GM21528 (cell line): ENCODE measurements around the gene VAV2.
A peak's percentile ranks its signal among the peaks of the same experiment; 100 is the strongest.

Experiments used
- ATAC-seq: cut with Tn5 transposase; IDR thresholded peaks from one replicate; pipeline ENCODE4 v1.9.1; 2021; ENCODE audit warnings: mild to moderate bottlenecking, moderate library complexity; ENCODE audit not compliant: unreplicated experiment, low FRiP score

VAV2 gene

DNA sequence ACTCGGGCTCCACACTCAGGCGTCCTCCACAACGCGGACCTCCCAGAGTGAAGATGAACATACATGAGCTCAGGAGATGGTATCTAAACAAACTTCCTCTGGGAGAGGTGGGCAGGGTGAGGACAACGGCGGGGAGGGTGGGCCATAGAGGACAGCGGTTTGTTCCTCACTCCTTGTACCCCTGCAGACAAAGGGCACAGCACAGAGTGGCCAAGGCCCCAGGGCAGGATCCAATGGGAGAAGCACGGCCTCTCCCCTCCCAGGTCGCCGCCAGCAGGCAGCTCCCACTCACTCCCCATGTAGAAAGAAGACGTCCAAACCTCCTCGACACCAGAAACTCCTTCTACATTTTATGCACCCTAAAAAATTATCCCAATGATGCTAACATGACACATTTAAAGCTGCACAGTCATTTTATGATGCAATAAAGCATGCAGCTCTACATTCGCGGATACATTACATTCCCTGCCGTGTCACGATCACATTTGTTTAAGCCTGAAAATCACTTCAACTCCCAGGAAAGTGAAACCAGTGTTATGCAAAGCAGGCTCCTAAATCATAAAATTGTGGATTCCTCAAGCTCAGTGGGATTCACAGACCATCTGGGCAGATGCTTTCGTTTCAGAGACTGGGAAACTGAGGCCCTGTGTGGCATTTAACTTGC lies 166.4 kb downstream of the VAV2 start:
- ATAC-seq: no peak

- no peak for ATAC-seq
Measured at GRCh38 chr9:133824802-133825186, 167.3 kb downstream of the VAV2 start.

DNA sequence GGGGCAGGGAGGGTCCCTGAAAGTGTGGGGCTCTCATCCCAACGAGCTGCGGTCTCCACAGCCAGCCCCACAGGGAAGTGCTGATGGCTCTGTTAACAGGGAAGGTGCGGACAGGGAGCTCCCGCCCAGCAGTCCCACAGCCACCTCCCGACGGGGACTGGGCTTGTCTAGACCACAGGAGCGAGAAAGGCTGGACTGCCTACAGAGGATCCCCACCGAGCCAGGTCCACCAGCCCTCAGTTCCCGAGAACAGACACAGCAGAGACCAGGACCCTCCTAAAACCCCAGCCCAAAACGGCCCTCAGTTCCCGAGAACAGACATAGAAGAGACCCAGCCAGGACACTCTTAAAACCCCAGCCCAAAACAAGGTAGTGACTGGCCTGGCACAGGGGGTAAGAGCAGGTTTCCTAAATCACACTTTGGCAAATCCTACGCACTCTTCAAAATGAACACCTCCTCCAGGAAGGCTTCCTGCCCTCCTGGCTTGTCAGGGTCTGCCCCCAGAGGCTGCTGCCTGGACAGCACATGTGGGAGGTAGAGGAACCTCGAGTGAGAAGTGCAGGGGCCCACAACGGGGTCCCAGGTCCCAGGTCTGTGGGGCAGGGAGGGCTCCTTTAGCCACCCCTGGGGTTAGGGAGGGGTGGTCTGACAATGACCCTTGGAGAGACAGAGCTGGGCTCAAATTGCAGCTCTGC lies 167.9 kb downstream of the VAV2 start:
- ATAC-seq: no peak

DNA sequence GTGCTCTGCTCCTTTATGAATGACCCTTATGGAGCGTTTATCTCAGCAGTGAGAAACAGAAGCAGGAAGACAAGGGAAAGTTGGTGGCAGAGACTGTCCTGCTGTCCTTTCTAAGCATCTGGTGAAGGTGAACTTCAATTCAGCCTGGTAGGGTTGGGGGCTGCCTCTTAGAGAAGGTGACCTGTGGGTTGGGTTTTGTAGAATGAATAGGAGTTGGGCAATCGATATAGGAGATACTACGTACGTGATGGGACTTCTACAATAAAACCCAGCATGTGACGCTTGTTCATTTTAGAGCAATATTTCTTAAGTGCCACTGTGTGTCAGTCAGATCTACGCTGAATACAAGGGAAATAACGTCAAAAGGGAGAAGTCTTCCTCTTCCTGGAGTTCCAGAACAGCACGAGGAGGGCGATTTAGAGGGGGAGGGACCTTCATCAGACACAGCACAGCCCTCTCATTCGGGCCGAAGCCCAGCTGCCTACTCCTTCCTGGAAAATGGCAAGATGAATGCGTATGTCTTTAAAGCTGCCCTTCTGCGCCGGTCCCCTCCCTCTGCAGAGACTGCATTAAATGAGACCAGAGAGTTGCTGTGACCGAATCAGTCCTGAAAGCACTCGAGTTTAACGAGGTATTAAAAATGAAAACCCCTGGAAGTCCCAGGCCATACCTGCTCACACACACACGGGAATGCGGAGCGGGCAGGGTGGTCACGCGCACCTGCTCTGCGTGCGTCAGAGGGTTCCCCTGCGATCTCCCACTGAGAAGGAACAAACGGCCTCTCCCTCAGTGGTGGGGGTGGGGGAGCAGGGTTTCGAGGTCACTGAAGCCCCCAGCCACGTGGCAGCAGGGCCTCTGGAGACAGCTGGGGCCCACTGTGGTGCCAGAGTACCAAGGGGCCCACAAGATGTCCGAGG lies 168.7 kb downstream of the VAV2 start:
- ATAC-seq: no peak

GRCh38 chr9:133822430-133823065 lies 169.6 kb downstream of the VAV2 start:
- ATAC-seq: peak; percentile 43

DNA sequence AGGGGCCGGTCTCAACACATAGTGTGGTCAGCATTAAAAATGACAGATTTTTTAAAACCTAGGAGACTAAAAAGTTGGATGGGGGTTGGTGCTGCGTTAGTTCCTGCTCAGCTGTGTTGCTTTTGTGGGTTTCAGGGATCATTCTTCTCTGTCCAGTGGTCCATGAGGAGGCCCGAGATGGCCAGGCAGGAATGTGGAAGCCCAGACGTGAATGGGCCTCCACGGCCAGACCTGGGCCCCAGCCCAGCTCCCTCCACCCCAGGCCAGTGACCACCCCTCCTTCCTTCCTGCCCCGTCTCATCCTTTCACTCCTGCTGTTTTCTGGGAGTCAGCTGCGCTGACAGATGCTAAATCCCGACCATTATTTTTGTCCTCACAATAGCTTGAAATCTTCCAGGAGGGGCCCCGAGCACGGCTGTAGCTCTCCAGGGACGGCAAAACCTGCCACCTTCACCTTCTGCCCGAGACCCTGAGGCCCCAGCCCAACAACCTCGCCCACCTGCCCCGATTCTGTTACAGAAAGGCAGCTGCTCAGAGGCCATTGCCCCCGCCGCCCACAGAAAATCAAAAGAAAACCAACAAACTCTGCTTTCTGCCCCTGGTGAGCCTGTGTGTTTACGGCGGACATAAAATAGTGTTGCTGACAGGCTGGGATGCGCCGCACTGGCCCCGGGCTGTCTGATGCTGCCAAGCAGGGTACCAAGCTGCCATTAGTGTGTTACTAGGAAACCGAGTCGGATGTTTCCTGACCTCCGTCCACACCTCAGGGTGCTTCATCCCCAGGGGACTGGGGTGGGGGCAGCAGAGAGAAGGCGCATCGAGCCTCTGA lies 170.3 kb downstream of the VAV2 start:
- peak; percentile 26 for ATAC-seq

GRCh38 chr9:133819923-133820322 lies 172.2 kb downstream of the VAV2 start:
- ATAC-seq: no peak

GRCh38 chr9:133818444-133818843 lies 173.7 kb downstream of the VAV2 start:
- ATAC-seq: no peak

DNA sequence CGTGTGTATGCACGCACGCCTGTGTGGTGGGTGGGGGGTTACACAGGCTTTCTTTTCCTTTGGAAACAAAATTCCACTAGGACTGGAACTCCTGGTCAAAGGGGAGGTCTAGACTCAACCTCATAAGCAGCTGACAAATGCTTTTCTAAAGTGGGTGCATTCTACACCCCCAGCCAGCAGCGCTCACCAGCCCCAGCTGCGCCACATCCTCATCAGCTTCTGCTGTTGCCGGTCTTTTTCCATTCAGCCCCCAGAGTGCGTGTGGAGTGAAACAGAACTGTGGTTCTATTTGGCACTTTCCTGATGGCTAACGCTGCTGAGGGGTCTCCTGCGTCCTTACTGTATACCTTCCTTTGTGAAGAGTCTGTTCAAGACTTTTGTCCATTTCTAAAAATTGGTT lies 176.3 kb downstream of the VAV2 start:
- ATAC-seq: no peak

DNA sequence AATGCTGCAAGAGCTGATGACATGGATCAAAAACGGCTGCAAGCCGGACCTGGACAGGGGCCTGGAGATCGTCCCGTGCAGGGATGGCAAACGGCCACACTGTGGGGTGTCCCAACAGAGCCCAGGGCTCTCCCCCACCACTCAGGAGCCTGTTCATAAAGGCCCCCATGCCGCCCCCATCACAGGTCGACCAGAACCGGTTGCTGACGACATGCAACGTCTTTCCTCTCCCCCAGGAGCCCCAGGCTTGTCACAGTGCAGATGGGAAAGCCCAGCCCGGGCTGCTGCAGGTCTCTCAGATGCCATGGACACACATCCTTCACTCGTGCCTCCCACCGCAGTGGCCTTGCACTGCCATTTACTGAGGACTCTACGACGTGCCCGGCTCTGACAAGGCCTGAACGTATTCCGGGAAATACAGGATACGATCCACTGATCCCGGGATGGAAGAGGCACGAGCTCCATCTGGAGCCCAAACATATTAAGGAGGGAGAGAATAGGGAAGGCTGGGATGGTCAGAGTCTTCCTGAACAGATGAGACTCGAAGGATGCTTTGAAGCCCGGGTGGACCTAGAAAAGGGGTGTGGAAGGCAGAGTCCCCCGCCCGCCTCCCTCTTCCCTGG lies 177.4 kb downstream of the VAV2 start:
- ATAC-seq: no peak

- no peak for ATAC-seq
Measured at GRCh38 chr9:133813749-133814585, 178.2 kb downstream of the VAV2 start.

GRCh38 chr9:133812941-133813748 lies 179.0 kb downstream of the VAV2 start:
- no peak for ATAC-seq

GRCh38 chr9:133812077-133812868 lies 179.9 kb downstream of the VAV2 start:
- ATAC-seq: no peak

GRCh38 chr9:133811471-133811870 lies 180.7 kb downstream of the VAV2 start:
- ATAC-seq: no peak

- no peak for ATAC-seq
Measured at GRCh38 chr9:133810556-133811195, 181.4 kb downstream of the VAV2 start.

DNA sequence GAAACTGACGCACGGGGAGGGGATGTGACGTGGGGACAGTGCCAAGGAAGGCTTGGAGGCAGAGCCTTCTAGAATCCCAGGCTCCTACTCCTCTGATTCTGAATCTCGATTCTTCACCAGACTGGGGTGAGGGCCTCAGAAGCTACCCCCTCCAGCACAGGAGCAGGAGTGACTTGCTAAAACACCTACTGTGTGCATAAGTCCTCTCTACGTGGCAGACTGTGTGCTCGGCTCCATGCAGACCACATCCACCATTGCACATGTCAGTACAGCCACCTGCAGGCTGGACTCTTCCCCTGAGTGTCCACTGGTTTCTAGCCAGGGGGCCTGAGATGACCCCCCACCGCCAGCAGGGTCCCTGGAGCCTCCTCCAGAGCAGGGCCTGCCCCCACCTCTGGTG lies 182.8 kb downstream of the VAV2 start:
- ATAC-seq: no peak

DNA sequence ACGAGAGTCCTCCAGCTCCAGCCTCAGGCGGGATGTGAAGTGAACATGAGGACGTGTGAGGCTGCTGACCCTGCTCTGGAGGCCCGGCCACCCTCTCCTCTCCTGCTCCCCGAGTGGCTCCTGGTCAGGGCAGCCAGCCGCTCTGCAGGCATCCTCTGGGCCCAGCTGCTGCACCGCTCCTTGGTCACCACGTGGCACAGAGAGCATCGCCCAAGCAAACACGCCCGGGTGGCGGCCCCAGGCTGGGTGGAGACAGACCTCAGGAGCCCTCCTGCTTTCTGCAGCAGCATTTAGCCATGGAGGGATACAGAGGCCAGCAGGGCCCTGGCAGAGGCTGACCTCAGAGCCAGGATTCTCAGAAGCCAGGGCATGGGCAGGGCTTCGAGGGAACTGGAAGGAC lies 184.3 kb downstream of the VAV2 start:
- no peak for ATAC-seq
